ENCODE data around the gene FDXR.
"Not testable (repeated sequence)": the region's sequence is repeated elsewhere in the genome, so short reads cannot be mapped to it uniquely, and the experiment has no call there.

FDXR gene

GRCh38 chr17:74872313-74873036 is at the start of gene FDXR:
Gene FDXR (minus strand): TSS chr17:74872994. CDS start chr17:74872944, 50 bp downstream.
- DNase-seq, result no peak

GRCh38 chr17:74922172-74922571 is 49.4 kb upstream of the FDXR start:
- no peak for DNase-seq

GRCh38 chr17:74921769-74922168 is 49.0 kb upstream of the FDXR start:
- DNase-seq, result no peak

GRCh38 chr17:74921026-74921681 is 48.4 kb upstream of the FDXR start:
- no peak for DNase-seq

GRCh38 chr17:74920642-74921025 is 47.8 kb upstream of the FDXR start:
- no peak for DNase-seq

GRCh38 chr17:74920306-74920620 is 47.5 kb upstream of the FDXR start:
- DNase-seq, result no peak

- DNase-seq, result peak in 2 of 56 donors; percentile 5 to 27
These were observed 46.9 kb upstream of the FDXR start for GRCh38 chr17:74919440-74920305.

- DNase-seq, result no peak
These were observed 46.1 kb upstream of the FDXR start for GRCh38 chr17:74918906-74919305.

GRCh38 chr17:74917430-74917829 is 44.6 kb upstream of the FDXR start:
- DNase-seq, result peak in 1 of 56 donors; percentile 20

- DNase-seq, result no peak
These were observed 44.0 kb upstream of the FDXR start for GRCh38 chr17:74916851-74917199.

- no peak for DNase-seq
These were observed 43.5 kb upstream of the FDXR start for GRCh38 chr17:74916136-74916850.

- DNase-seq, result not testable (repeated sequence)
These were observed 38.6 kb upstream of the FDXR start for GRCh38 chr17:74911423-74911822.

- not testable (repeated sequence) for DNase-seq
These were observed 36.3 kb upstream of the FDXR start for GRCh38 chr17:74909097-74909496.

- DNase-seq, result no peak
These were observed 34.2 kb upstream of the FDXR start for GRCh38 chr17:74907012-74907411.

GRCh38 chr17:74906214-74906793 is 33.5 kb upstream of the FDXR start:
- not testable (repeated sequence) for DNase-seq

- DNase-seq, result no peak
These were observed 32.1 kb upstream of the FDXR start for GRCh38 chr17:74904687-74905409.

GRCh38 chr17:74903671-74904070 is 30.9 kb upstream of the FDXR start:
- DNase-seq, result no peak

- peak in 1 of 56 donors; percentile 6 for DNase-seq
These were observed 30.2 kb upstream of the FDXR start for GRCh38 chr17:74903034-74903433.

GRCh38 chr17:74901353-74902135 is 28.8 kb upstream of the FDXR start:
- no peak for DNase-seq

GRCh38 chr17:74900208-74900607 is 27.4 kb upstream of the FDXR start:
- DNase-seq, result no peak
